DLD1 (cell line): ENCODE data around the gene AP5S1.
"Not testable (repeated sequence)": the region's sequence is repeated elsewhere in the genome, so short reads cannot be mapped to it uniquely, and the experiment has no call there.

Experiments
- in situ Hi-C: cut with HindIII; loops from 2 replicates; pipeline ENCODE4 v1.10.0; 2017; ENCODE audit warnings: low sequenced_read_pairs

AP5S1 gene

DNA sequence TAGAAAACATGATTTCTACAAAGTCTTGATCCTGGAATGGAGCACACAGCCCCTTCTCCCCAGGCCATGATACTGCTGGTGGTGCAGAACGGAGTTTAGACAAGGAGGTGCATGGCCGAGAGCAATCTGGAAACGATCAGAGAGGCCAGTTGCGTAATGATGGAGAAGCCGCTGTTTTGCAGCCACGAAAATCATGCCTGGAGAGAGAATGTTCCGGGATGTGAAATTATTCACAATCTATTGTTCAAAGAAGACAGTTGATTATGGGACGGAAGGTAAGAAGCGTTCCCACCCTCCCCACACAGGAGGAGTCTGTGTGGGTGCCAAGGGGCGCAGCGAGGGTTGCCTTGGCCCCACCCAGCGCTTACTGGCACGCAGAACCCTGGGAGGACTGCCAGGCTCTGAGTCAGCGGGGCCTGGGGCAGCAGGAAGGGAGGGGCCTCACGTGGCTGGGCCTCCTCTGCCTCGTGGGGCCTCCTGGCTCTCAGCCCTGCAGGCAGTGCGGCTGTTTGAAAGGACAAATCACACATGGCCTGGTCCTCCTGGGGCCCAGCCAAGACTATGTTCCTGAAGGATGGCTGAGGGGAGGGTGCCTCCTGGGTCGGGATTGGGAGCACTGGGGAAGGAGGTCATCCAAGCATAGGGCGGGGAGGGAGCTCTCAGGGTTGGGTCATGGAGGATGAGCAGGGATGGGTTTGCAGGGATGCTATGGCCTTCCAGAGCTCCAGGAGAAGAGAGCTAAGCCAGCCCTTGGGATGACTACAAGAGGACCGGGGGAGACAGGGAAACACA, 8.7 kb upstream of the AP5S1 start:
- in situ Hi-C loops, result no loop called here

DNA sequence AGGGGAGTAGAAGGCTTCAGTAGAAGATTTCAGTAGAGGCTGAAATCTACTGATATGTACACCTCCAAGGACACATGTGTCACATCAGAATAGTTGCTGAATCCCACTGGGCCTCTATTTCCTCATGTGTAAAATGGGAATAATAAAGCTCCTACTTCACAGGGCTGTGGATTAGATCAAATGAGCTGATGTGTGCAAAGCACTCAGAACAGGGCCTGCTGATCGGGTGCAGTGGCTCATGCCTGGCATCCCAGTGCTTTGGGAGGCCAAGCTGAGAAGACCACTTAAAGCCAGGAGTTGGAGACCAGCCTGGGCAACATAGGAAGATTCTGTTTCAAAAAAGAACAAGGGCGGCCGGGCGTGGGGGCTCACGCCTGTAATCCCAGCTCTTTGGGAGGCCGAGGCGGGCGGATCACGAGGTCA, 8.1 kb upstream of the AP5S1 start:
- in situ Hi-C loops, result no loop called here

DNA sequence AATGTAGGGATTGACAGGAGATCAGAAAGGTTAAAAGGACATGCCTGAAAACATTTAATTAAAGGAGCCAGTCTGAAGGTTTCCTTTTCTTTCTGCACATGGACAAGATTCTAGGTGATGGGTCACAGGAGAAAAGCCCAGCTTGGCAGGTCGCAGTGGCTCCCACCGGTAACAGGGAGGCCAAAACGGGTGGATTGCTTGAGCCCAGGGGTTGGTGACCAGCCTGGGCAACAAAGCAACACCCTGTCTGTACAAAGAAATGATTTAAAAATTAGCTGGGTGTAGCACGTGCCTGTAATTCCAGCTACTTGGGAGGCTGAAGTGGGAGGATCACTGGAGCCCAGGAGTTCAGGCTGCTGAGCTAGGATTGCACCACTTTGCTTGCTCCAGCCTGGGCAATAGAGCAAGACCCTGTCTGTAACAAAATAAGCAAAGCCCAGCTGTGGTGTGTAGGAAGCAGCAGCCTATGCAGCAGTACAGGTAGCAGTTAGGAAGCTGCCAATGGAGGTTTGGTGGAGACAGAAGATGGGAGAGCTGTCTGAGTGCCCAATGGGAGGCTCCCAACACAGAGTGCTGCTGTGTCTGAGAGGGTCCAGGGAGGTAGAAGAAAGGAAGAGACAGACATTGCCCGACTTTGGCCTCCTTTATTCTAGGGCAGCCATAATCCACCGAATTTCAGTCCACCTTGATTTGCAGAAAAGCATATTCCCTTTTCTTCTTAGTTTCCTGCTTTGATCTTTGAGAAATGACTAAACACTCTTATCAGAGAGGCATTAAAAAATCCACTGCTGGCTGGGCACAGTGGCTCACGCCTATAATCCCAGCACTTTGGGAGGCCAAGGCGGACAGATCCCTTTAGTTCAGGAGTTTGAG, 7.1 kb upstream of the AP5S1 start:
- in situ Hi-C loops, result no loop called here

DNA sequence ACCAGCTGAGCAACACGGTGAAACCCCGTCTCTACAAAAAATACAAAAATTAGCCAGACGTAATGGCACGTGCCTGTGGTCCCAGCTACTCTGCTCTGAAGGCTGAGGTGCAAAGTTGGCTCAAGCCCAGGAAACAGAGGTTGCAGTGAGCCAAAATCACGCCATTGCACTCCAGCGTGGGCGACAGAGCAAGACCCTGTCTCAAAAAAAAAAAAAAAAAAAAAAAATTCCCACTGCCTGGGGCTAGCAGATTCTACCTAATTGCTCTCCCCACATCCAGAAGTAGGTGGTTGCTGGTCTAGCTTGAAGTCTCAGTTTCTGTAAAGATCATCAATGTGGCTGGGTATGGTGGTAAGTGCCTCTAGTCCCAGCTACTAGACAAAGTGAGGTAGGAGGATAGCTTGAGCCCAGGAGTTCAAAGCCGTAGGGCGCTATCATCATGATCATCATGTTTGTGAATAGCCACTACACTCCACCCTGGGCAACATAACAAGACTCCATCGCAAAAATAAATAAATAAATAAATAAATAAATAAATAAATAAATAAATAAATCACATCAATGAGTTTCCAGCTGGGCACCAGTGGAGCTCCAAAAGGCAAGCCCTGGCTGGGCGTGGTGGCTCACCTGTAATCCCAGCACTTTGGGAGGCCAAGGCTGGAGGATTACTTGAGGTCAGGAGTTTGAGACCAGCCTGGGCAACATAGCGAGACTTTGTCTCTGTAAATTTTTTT, 6.3 kb upstream of the AP5S1 start:
- in situ Hi-C loops, result no loop called here

DNA sequence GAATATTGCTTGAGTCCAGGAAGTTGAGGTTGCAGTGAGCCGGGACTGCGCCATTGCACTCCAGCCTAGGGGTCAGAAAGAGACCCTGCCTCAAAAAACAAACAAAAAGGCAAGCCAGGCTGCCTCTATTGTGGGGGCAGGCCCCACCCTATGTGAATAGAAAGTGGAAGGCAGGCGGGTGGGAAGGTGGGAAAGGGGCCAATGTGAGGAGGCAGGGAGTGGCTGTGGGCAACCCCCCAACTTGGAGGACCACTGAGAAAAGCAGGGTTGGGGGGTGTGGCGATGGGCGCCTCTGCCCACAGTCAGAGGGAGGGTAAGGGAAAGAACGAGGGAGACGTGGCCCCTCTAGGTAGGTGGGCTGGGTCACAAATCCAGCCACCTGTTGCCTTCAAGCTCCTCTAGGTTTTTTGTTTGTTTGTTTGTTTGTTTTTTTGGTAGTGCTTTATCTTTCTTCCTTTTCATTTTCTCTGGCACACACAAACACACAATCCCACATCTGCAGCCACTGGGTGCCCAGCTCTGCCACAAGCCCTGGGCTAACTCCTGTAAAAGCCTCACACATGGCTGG, 5.3 kb upstream of the AP5S1 start:
- in situ Hi-C loops, result no loop called here

DNA sequence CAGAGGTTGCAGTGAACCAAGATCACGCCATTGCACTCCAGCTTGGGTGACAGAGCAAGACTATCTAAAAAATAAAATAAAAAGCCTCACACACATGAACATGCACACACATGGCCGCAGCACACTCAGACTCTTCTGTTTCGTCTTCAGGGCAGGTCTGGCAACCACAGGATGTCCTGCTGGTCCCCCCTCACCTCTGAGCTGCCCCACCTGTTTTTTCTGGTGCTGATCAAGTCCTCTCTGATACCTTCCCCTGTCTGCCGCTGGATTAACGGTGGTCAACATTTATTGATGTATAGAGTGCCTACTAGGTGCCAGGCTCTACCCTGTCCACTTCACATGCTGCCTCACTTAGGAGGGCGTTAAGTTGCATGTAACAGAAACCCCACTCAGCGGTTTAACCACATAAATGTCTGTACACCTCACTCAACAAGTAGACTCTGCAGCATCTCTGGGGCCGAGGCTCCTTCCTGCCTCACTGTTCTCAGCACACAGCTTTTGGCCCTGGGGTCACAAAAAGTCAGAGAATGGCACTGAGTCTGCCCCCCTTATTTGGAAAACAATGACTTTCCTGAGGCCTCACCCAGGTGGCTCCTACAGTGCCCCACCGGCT, 4.5 kb upstream of the AP5S1 start:
- in situ Hi-C loops, result no loop called here

DNA sequence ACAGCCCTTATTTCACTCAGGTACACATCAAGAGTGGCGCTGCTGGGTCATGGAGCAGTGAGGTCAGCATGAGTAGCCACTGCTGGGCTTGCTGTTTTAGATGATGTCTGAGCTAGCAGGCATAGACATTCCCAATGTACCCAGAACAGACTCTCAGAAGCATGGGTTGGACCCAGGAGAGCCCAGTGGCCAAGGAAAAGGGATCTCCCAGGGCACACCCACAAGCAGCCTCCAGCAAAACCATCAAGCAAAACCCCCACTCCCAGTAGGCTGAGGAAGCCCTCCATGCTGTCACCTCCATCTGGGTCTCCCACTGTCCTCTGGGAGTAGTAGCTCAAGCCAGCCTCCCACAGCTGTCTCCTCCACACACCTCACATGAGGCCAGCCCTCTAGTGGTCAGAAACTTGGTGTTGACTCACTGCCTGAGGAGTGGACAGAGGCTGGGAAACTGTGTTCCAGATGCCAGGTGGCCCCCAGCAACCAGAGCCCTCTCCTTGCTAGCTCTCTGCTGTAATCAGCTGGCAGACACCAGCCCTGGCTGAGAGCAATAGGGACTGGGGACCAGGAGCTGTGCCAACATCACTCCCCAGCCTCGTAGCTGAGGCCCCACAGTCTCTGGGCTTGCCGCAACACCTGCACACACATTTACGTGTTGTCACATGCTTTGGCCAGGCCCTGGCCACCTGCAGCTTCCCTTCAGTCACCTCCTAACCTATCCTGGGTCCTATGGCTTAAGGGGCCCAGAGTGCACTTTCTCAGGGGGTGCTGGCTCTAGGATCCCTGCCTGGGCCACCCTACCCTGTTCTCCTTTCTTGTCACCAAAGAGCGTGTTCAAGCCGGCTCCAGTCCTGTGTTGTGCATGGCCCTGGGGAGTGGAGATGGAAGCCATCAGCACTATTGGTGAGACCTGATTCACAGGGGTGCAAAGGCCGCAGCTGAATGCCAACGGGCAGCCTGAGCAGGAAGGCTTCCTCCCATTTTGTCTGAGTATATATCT, 1.9 kb upstream of the AP5S1 start:
- in situ Hi-C loops, result no loop called here

DNA sequence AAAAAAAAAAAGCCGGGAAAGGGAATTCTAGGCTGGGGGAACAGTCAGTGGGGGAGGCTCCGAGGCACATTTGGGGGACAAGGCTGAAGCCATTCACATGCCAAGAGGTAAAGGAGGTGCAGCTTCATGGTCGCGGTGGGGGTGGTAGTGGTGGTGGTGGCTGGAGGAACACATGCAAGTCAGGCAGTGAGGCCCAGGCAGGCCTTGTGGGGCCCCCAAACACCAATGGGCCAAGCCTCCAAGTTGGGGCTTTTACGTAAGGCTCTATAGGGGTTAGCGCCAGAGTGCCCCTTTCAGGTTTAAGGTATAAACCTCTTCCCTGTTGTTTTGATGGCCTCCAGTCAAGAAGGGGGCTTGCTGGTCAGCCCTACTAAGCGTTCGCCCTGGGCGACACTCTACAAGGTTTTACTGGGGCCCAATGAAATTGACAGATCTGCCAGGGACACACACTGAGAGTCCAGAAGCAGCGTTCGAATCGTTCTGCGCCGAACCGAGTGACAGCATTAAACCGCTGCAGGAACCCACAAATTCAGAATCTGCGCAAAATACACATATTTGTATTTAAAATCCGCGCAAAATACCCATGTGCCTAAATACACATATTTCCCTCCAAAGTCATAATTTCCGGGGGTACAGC, 818 bp upstream of the AP5S1 start:
- in situ Hi-C loops, result no loop called here

DNA sequence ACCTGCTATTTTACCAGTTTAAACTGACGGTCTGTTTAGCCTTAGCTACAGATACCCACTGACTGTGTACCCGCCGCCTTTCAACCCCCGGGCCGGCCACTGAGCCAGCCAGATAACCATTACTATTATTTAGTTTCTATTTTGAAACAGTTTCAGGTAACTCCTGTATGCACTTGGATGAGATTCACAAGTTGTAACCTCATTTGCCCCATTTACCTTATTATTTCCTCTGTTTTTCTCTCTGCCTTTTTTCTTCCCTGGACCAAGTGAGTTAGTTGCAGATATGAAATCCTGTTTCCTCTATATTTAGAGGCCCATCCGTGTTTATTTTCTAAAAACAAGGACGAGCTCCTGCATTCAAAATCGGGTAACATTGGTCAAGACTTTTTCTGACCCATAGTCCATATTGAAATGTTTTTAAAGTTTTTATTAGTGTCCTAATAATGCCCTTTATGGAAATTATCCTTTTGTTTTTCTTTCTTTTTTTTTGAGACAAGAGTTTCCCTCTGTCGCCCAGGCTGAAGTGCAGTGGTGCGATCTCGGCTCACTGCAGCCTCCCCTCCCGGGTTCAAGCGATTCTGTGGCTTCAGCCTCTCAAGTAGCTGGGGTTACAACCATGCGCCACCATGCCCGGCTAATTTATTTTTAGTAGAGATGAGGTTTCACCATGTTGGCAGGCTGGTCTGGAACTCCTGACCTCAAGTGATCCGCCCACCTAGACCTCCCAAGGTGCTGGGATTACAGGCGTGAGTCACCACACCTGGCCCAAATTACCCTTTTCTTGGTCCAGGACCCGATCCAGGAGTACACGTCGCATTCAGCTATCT, 767 bp downstream of the AP5S1 start:
- in situ Hi-C loops, result no loop called here

DNA sequence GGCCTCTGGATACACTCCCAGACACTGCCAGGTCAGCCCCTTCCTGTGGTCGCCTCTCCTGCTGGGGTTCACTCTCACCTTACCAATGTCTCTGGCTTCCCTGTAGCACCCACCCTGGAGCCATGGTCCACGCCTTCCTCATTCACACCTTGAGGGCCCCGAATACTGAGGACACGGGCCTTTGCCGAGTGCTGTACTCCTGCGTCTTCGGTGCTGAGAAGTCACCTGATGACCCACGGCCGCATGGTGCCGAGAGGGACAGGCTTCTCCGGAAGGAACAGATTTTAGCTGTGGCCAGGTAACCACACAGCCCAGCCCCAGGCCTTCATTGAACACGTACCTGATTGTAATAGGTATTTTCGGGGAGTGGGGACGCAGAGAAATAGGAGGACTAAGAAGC, 1.6 kb downstream of the AP5S1 start:
- in situ Hi-C loops, result no loop called here

DNA sequence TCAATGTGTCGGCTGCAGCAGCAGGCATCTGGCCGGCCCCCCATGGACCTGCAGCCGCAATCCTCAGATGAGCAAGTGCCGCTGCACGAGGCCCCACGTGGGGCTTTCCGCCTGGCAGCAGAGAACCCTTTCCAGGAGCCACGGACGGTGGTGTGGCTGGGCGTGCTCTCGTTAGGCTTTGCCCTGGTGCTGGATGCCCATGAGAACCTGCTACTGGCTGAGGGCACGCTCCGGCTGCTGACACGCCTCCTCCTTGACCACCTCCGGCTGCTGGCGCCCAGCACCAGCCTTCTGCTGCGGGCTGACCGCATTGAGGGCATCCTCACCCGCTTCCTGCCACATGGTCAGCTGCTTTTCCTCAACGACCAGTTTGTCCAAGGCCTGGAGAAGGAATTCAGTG, 3.5 kb downstream of the AP5S1 start:
- in situ Hi-C loops, result no loop called here

DNA sequence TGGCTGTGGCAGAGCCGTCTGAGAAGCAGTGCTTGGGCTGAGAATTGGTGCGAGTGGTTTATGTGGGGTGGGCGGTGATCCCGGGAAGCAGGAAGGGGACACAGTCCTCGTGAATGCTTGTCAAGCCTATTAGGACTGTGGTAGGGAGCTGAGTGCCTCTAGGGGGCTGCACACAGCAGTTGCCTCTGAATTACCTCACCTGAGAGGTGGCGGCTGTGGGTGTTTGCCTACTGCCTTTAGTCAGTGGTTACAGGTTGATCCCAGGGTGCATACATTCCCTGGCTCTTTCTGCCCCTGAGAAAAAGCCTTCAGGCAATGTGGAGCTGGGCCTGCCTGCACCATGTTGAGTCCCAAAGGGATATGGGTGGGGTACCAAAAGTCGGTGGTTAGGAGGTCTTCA, 5.2 kb downstream of the AP5S1 start:
- in situ Hi-C loops, result no loop called here

DNA sequence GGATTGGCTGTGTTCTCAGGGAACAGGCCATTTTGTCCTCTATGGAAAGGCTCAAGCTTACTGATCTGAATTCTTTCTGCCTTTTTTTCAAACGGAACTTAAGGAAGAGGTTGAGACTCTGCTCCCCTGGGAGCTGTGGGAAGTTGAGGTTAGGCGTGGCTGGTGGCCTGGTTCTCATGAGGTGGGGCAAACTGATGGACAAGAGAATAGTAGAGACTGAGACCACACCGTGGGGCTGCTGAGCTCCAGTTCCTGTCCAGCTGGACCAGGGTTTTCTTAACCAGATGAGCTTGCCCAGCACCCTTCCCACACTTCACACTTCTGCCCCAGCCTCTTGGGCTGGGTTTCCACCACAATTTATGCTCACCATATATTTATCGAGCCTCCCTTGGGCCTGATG, 6.1 kb downstream of the AP5S1 start:
- in situ Hi-C loops, result no loop called here

DNA sequence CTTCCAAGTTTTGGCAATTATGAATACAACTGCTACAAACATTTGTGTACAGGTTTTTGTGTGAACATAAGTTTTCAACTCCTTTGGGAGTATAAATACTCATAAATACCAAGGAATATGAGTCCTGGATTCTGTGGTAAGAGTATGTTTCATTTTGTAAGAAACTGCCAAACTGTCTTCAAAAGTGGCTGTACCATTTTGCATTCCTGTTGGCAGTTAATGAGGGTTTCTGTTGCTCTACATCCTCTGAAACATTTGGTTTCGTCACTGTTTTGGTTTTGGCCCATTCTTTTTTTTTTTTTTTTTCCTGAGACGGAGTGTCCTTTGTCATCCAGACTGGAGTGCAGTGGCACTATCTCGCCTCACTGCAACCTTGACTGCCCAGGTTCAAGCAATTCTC, 8.5 kb downstream of the AP5S1 start:
- in situ Hi-C loops, result no loop called here

DNA sequence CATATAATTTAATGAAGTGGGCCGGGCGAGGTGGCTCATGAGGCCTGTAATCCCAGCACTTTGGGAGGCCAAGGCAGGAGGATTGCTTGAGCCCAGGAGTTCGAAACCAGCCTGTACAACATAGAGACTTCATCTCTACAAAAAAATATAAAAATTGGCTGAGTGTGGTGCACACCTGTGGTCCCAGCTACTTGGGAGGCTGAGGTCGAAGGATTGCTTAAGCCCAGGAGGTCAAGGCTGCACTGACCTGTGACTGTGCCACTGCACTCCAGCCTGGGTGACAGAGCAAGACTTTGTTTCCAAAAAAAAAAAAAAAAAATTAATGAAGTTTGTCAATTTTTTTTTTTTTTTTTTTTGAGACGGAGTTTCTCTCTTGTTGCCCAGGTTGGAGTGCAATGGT, 9.5 kb downstream of the AP5S1 start:
- in situ Hi-C loops, result not testable (repeated sequence)

DNA sequence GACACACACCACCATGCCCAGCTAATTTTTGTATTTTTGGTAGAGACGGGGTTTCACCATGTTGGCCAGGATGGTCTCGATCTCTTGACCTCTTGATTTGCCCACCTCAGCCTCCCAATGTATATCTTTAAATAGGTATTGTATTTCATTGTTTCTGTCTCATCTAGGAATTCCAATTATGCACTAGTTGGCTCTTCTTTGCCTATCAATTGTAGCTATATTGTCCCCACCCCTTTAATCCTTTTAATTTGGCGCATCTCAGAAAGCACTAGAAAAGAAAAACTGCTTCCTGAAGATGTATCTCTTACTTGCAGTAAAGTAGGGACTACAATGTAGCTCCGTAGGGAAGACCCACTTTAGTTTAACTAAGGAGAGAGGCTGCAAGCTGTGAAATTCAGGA, 15.8 kb downstream of the AP5S1 start:
- in situ Hi-C loops, result no loop called here

DNA sequence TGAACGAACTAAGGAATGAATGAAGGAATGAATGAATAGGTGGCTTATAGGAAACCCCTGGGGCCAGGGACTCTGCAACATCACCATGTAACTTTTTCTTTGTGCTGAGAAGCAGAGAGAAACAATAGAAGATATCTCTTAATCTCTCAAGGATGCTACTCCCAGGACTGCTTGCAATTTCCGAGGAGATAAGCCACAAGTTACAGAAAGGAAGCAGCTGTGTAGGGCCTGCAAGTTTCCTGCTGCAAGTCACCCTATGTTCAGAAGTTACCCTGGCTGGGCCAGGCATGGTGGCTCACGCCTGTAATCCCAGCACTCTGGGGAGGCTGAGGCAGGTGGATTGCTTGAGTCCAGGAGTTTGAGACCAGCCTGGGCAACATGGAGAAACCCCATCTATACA, 19.0 kb downstream of the AP5S1 start:
- in situ Hi-C loops, result no loop called here

DNA sequence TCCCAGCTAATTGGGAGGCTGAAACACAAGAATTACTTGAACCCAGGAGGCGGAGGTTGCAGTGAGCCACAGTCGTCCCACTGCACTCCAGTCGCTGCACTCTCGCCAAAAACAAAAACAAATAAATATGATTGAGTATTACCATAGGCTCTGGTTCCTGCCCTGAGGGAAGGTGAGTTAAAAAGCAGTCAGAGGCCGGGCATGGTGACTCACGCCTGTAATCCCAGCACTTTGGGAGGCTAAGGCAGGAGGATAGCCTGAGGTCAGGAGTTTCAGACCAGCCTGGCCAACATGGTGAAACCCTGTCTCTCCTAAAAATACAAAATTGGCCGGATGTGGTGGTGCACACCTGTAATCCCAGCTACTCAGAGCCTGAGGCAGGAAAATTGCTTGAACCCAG, 19.9 kb downstream of the AP5S1 start:
- in situ Hi-C loops, result not testable (repeated sequence)
